Left ventricle myocardium inferior (tissue), 1 donor: ENCODE measurements around the gene KLHL35. TPM values are rescaled to one million over a fixed set of nuclear protein-coding genes. Genes with fewer than 3 reads are reported as not detected.
A peak's percentile ranks its signal among the peaks of the same experiment; 100 is the strongest.

Experiments used
- DNase-seq: peaks from one replicate; pipeline ENCODE4 v3.0.0-alpha.2; 2020
- H3K27ac ChIP-seq: fragments of 200-600 bp; replicated peaks from 2 replicates; pipeline ENCODE4 v1.8.0; 2021
- H3K27me3 ChIP-seq: fragments of 200-600 bp; 2 replicates; pipeline ENCODE4 v1.8.0; 2021; ENCODE audit warnings: low read depth
- H3K36me3 ChIP-seq: fragments of 200-600 bp; 2 replicates; pipeline ENCODE4 v1.8.0; 2021
- H3K4me1 ChIP-seq: fragments of 200-600 bp; 2 replicates; pipeline ENCODE4 v1.8.0; 2021
- H3K4me3 ChIP-seq: fragments of 200-600 bp; 2 replicates; pipeline ENCODE4 v1.8.0; 2021; ENCODE audit warnings: mild to moderate bottlenecking, moderate library complexity
- H3K9me3 ChIP-seq: fragments of 200-600 bp; replicated peaks from 2 replicates; pipeline ENCODE4 v1.8.0; 2021
- intact Hi-C: fragments of 100-400 bp; cut with micrococcal nuclease; formaldehyde crosslinking; loops from one replicate; pipeline ENCODE4 v1.11.0; 2022
- long read RNA-seq: library from polyadenylated mRNA; unstranded; transcript quantifications from one replicate; pipeline ENCODE4 v2.0.0, GENCODE V29; 2021
- total RNA-seq: library from RNA; stranded (reverse); fragmentation: NEBNext Ultra II Directional; extraction: Animal tissue kit (Norgen Biotek cat#: 25700); gene quantifications from one replicate; pipeline ENCODE4 v1.2.1, GENCODE V29; 2021
- TF ChIP-seq, protein P1 (sequence below): fragments of 200-600 bp; IDR thresholded peaks from 2 replicates; pipeline ENCODE4 v1.8.0; 2021; ENCODE audit warnings: antibody characterized with exemption, mild to moderate bottlenecking, borderline replicate concordance
- donor health status: DM: no; HTN: yes; CAD: no; lungs with severe emphysema.

Gene KLHL35
- 0.74 TPM for total RNA-seq
- long read RNA-seq, partial matches to known transcripts, result 0 of 4 reads
- long read RNA-seq, other reads (novel, unspliced or antisense), result 1 of 4 reads

DNA sequence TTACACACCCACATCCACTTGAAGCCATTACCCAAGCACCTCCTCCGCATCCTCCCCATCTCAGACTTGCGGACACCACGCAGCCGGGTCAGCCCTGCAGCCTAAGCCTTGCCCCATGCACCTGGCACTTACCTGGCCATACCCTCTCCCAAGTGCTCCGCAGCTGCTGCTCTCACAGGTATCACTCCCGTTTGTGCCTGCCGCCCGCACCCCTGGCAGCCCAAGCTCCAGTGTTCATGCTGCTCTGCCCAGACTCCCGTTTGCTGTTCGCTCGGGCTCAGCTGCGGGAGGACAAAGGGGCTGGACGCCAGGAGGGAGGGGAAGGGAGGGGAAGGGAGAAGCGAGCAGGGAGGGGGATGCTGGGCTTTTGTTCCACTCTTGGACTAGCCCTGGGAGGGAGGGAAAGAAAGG lies at the start of gene KLHL35:
Gene KLHL35 (minus strand): TSS at position 293 of the 411 bp plus-strand sequence. CDS start 2,574 bp downstream, outside the sequence.
- TF ChIP-seq, protein P1, sequence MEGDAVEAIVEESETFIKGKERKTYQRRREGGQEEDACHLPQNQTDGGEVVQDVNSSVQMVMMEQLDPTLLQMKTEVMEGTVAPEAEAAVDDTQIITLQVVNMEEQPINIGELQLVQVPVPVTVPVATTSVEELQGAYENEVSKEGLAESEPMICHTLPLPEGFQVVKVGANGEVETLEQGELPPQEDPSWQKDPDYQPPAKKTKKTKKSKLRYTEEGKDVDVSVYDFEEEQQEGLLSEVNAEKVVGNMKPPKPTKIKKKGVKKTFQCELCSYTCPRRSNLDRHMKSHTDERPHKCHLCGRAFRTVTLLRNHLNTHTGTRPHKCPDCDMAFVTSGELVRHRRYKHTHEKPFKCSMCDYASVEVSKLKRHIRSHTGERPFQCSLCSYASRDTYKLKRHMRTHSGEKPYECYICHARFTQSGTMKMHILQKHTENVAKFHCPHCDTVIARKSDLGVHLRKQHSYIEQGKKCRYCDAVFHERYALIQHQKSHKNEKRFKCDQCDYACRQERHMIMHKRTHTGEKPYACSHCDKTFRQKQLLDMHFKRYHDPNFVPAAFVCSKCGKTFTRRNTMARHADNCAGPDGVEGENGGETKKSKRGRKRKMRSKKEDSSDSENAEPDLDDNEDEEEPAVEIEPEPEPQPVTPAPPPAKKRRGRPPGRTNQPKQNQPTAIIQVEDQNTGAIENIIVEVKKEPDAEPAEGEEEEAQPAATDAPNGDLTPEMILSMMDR, result no peak

GRCh38 chr11:75481922-75482606 lies 49.1 kb upstream of the KLHL35 start:
- Histone ChIP-seq H3K36me3 (no peaks in the 10 kb centered on the region), H3K27me3 (no peaks in the 10 kb centered on the region), H3K4me3 (no peak overlapping the region), H3K27ac (no peak overlapping the region), H3K4me1 (peaks cover 38% of the 10 kb centered on the region), H3K9me3 (no peaks in the 10 kb centered on the region)
- intact Hi-C loops, result no loop called here
- TF ChIP-seq, protein P1, result no peak
- DNase-seq, result no peak

More for the DNA sequence above, at the start of gene KLHL35:
- H3K36me3 ChIP-seq, result no peaks in the 10 kb centered on the region
- DNase-seq, result no peak
- H3K4me3 ChIP-seq, result no peak within 1 kb of the TSS
- intact Hi-C loops, result no loop called here
- peaks cover 5% of the 10 kb centered on the region for H3K9me3 ChIP-seq
- H3K27ac ChIP-seq, result no peak within 1 kb of the TSS
- H3K27me3 ChIP-seq, result peaks cover 56% of the 10 kb centered on the region
- H3K4me1 ChIP-seq, result peaks cover 25% of the 10 kb centered on the region

DNA sequence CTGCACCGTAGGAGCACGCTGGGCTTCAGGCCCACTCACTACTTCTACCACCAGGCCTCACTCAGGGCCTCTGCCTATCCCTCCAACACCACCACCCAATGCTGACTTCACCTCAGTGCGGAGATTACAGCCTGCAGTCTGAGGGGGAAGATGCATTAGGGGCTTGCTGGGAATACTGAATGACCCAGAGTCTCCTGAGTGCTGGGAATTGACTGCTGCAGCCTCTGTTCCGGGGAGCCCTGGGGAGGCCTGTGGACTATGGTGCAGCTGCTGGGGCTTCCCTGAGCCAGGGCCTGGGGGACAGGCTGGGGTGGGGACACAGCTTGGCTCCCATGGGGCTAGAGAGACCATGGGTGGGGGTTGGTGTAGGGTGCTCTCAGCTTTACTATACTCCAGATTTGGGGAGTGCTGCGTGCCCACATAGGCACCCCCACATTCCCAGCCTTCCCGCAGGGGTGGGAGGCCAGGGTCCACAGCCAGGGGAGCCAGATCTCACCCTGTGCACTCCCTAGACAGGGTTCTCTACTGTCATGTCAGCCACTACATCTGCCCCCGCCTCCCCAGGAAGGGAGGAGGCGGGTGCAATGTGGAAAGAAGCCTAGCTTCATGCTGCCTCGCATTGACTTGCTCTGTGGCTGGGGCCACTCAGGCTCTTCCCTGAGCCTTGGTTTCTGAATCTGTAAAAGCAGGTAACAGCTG lies 48.4 kb upstream of the KLHL35 start:
- Histone ChIP-seq H3K4me3 (no peak overlapping the region), H3K4me1 (peaks cover 45% of the 10 kb centered on the region), H3K27ac (no peak overlapping the region), H3K27me3 (no peaks in the 10 kb centered on the region), H3K9me3 (no peaks in the 10 kb centered on the region), H3K36me3 (no peaks in the 10 kb centered on the region)
- DNase-seq, result no peak
- intact Hi-C loops, result no loop called here
- TF ChIP-seq, protein P1, result no peak

GRCh38 chr11:75480185-75481175 lies 47.5 kb upstream of the KLHL35 start:
- no peaks in the 10 kb centered on the region for H3K27me3 ChIP-seq
- H3K4me3 ChIP-seq, result no peak overlapping the region
- intact Hi-C loops, result no loop called here
- no peak overlapping the region for H3K27ac ChIP-seq
- peaks cover 54% of the 10 kb centered on the region for H3K4me1 ChIP-seq
- no peaks in the 10 kb centered on the region for H3K36me3 ChIP-seq
- TF ChIP-seq, protein P1, result no peak
- H3K9me3 ChIP-seq, result no peaks in the 10 kb centered on the region
- DNase-seq, result no peak

- Histone ChIP-seq H3K36me3 (no peaks in the 10 kb centered on the region), H3K27me3 (no peaks in the 10 kb centered on the region), H3K4me1 (peaks cover 62% of the 10 kb centered on the region), H3K4me3 (no peak overlapping the region), H3K9me3 (no peaks in the 10 kb centered on the region), H3K27ac (peak overlapping the region; percentile 23)
- intact Hi-C loops, result no loop called here
- TF ChIP-seq, protein P1, result no peak
- no peak for DNase-seq
These were observed 46.7 kb upstream of the KLHL35 start for GRCh38 chr11:75479597-75480145.
